K562 (cell line): ENCODE measurements around the gene ADAMTS10. TPM values are rescaled to one million over a fixed set of nuclear protein-coding genes. Genes with fewer than 3 reads are reported as not detected.
A peak's percentile ranks its signal among the peaks of the same experiment; 100 is the strongest.

Experiments
- ARID1B ChIP-seq: fragments of 450-650 bp; IDR thresholded peaks from 2 replicates; pipeline ENCODE4 v1.6.1; 2016; ENCODE audit warnings: antibody characterized with exemption, mild to moderate bottlenecking, inconsistent platforms
- ATF7 ChIP-seq: fragments of 450-650 bp; IDR thresholded peaks from 2 replicates; pipeline ENCODE4 v1.7.1; 2014; ENCODE audit warnings: mild to moderate bottlenecking, moderate library complexity
- FOXJ2 ChIP-seq: fragments of 200-800 bp; sonication (Bioruptor generic); IDR thresholded peaks from 2 replicates; pipeline ENCODE4 v1.6.1; 2016; ENCODE audit warnings: missing genetic modification characterization, missing compliant biosample characterization
- JUND ChIP-seq, 2 experiments: IDR thresholded peaks; 2 replicates in 1 of 2; 3 replicates in 1 of 2; pipeline ENCODE4 v1.6.1; 2011; ENCODE audit warnings: borderline replicate concordance in 2 of 2, low read depth in 2 of 2, low read length in 2 of 2, improper control_type of control experiment in 1 of 2, missing biosample characterization in 1 of 2, missing genetic modification characterization in 1 of 2, missing genetic modification reagents in 1 of 2
- KAT7 ChIP-seq: sonication (generic); formaldehyde crosslinking; IDR thresholded peaks from 2 replicates; pipeline ENCODE4 v1.8.0; 2022; ENCODE audit warnings: missing genetic modification reagents, mild to moderate bottlenecking, borderline replicate concordance
- KLF6 ChIP-seq: fragments of 250-450 bp; sonication (Bioruptor Pico); IDR thresholded peaks from 2 replicates; pipeline ENCODE4 v1.4.0; 2020; ENCODE audit warnings: mild to moderate bottlenecking, moderate library complexity, borderline replicate concordance
- MEF2A ChIP-seq: IDR thresholded peaks from 2 replicates; pipeline ENCODE4 v1.6.1; 2011; ENCODE audit warnings: low read depth, mild to moderate bottlenecking, low read length, moderate library complexity; ENCODE audit not compliant: control insufficient read depth
- NRF1 ChIP-seq, 2 experiments: fragments of 450-650 bp; IDR thresholded peaks in 1 of 2; conservative IDR thresholded peaks in 1 of 2; 2 replicates each; pipeline ENCODE4 v1.6.1; 2014; ENCODE audit warnings: mild to moderate bottlenecking in 2 of 2
- RBM39 ChIP-seq: fragments of 200-400 bp; formaldehyde crosslinking; optimal IDR thresholded peaks from 2 replicates; pipeline ENCODE3; 2018; ENCODE audit warnings: low read depth, low read length
- SRSF3 ChIP-seq: fragments of 200-400 bp; formaldehyde crosslinking; IDR thresholded peaks from 2 replicates; pipeline ENCODE4 v1.6.1; 2016; ENCODE audit warnings: mild to moderate bottlenecking, low read length, moderate library complexity; ENCODE audit not compliant: insufficient read depth
- ZBTB7A ChIP-seq: IDR thresholded peaks from 2 replicates; pipeline ENCODE4 v1.6.1; 2011; ENCODE audit warnings: low read depth, mild to moderate bottlenecking, low read length, moderate library complexity, borderline replicate concordance; ENCODE audit not compliant: control insufficient read depth
- ZNF263 ChIP-seq: sonication (generic); formaldehyde crosslinking; IDR thresholded peaks from 2 replicates; pipeline ENCODE4 v1.8.0; 2022; ENCODE audit warnings: mild to moderate bottlenecking, missing genetic modification reagents, borderline replicate concordance
- ZNF75A ChIP-seq: fragments of 450-650 bp; formaldehyde crosslinking; IDR thresholded peaks from 2 replicates; pipeline ENCODE4 v1.4.0; 2020; ENCODE audit warnings: mild to moderate bottlenecking
- polyA plus RNA-seq, 8 experiments: library from polyadenylated mRNA; depleted of rRNA in 4 of 8; stranded (reverse) in 5 of 8; unstranded in 3 of 8; fragments of >200 nt; fragmentation: Nextera tagmentation in 2 of 8; fragmentation: Illumina TruSeq in 1 of 8; extraction: Ambion mirVana in 2 of 8; extraction: Trizol in 1 of 8; gene quantifications; 2 replicates each; pipeline versions ENCODE4 v1.2.1 to v1.2.3, GENCODE V29; 2011 to 2014; ENCODE audit warnings: inconsistent platforms in 1 of 8, missing spikeins in 1 of 8
- total RNA-seq, 7 experiments: library from RNA; depleted of rRNA in 6 of 7; stranded (reverse); fragments of >200 nt in 6 of 7; fragmentation: Illumina TruSeq in 2 of 7; extraction: Trizol in 2 of 7; gene quantifications; 2 replicates each; pipeline versions ENCODE4 v1.2.1 to v1.2.3, GENCODE V29; 2011 to 2021; ENCODE audit warnings: low replicate concordance in 1 of 7

The ADAMTS10 gene
- total and polyA plus RNA-seq, 9 of the 15 experiments (the other 6 are each of a cell fraction or from before 2014, with no cell fraction given) = 0.33 to 1.8 (median 0.57) TPM; not detected in 4

DNA sequence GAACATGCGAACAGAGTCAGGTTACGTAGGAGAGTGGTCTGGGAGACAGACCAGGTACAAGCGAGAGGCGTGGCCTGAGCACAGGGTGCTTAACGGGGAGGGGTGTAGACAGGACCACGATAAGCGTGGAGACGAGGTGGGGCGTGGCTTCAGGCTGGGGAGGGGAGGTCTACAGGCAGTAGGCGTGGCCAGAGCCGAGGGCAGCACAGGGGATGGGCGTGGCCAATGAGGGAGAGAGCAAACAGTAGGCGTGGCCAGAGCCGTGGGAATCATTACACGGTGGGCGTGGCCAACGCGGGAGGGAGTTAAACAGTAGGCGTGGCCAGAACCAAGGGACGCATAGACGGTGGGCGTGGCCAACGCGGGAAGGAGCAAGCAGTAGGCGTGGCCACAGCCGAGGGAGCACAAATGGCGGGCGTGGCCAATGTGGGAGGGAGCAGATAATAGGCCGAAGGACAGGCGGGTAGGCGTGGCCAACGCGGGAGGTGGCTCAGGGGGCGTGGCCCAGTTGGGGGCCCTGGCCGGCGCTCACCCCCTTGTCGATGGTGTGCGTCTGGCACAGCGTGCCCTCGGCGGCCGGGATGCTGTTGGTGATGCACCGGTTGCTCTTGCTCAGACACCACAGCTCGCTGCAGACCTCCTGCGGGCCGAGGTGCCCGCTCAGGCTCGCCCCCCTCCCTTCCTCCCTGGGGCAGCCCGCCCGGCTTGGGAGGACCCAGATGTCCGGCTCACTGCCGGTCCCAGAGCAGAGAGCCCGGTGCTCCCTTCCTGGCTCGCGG lies 18.1 kb downstream of the ADAMTS10 start (continued):
- 0 out of 2 replicates have a peak, but pooled peaks have one; percentile 50 for TF ChIP-seq ZNF263 (CRISPR knock-in tag)
- peak; percentile 82 to 85 for TF ChIP-seq NRF1 (conservative IDR thresholded peaks at IDR 0.05 in 1 of 2, IDR thresholded peaks at IDR 0.05 in 1 of 2)
- peak; percentile 23; the same call in 1 of the 2 replicates for TF ChIP-seq ZBTB7A
- TF ChIP-seq ZNF75A (CRISPR knock-in tag) = no peak
- no peak for TF ChIP-seq MEF2A
- no peak for TF ChIP-seq JUND (IDR thresholded peaks at IDR 0.05; ENCODE audit: borderline replicate concordance, low read depth, low read length)
- no peak for TF ChIP-seq JUND (tag; IDR thresholded peaks at IDR 0.05; ENCODE audit: borderline replicate concordance, low read depth, low read length)
- no peak for TF ChIP-seq KLF6 (CRISPR knock-in tag)
- no peak for TF ChIP-seq RBM39
- no peak for TF ChIP-seq ARID1B
- no peak for TF ChIP-seq KAT7 (CRISPR knock-in tag)
- TF ChIP-seq ATF7 = peak; percentile 73
- no peak for TF ChIP-seq FOXJ2 (tag)
- TF ChIP-seq SRSF3 = no peak
